Body of pancreas (tissue), 4 donors: ENCODE data around the gene ANGPTL5. TPM values are rescaled to one million over a fixed set of nuclear protein-coding genes. Genes with fewer than 3 reads are reported as not detected.

Experiments used
- ATAC-seq: fragments of 150-250 bp; one replicate; pipeline ENCODE4 v1.9.1; 2016
- DNase-seq, 4 donors: peaks; one replicate each; pipeline ENCODE4 v3.0.0-alpha.2; 2019
- H3K27ac ChIP-seq, 4 donors: fragments of 200-600 bp; sonication (generic); 1 replicate in 3 of 4; 2 replicates in 1 of 4; pipeline versions ENCODE4 v1.5.1 to v1.6.1; 2016 to 2019; ENCODE audit warnings: mild to moderate bottlenecking in 1 of 4, mixed read lengths in 1 of 4, moderate library complexity in 1 of 4
- H3K27me3 ChIP-seq, 2 donors: fragments of 200-600 bp; sonication (generic); one replicate each; pipeline ENCODE4 v1.6.0; 2016; ENCODE audit warnings: mild to moderate bottlenecking in 1 of 2
- H3K36me3 ChIP-seq, 2 donors: fragments of 200-600 bp; sonication (generic); replicated peaks in 1 of 2; 2 replicates each; pipeline ENCODE4 v1.5.1; 2016; ENCODE audit warnings: low read depth in 2 of 2; ENCODE audit not compliant: insufficient read depth in 1 of 2
- H3K4me1 ChIP-seq: fragments of 200-600 bp; sonication (generic); one replicate; pipeline ENCODE4 v1.6.0; 2016
- H3K4me3 ChIP-seq, 2 donors: fragments of 200-600 bp; sonication (generic); 1 replicate in 1 of 2; 2 replicates in 1 of 2; pipeline ENCODE4 v1.5.1; 2016 to 2019
- H3K9me3 ChIP-seq, 3 donors: fragments of 200-600 bp; sonication (generic); 1 replicate in 2 of 3; 2 replicates in 1 of 3; pipeline ENCODE4 v1.5.1; 2016
- POLR2A ChIP-seq, 3 donors: fragments of 450-650 bp; IDR thresholded peaks; one replicate each; pipeline ENCODE4 v1.6.1; 2016; ENCODE audit warnings: antibody characterized with exemption in 3 of 3, mild to moderate bottlenecking in 2 of 3
- WGBS, 2 donors: methylation state at CpG; one replicate each; pipeline ENCODE4 v1.1.5; 2017; 5-methylcytosine and 5-hydroxymethylcytosine counted together
- intact Hi-C: fragments of 100-400 bp; cut with DNase I; formaldehyde crosslinking; loops from one replicate; pipeline ENCODE4 v1.15.1; 2023
- total RNA-seq, 2 donors: library from RNA; depleted of rRNA; stranded (reverse); fragments of >200 nt; gene quantifications; one replicate each; pipeline ENCODE4 v1.1.0, GENCODE V29; 2016
- TF ChIP-seq, protein P1 (sequence below), 7 experiments: fragments of 450-650 bp in 4 of 7; fragments of 200-600 bp in 3 of 7; sonication (generic) in 3 of 7; IDR thresholded peaks; one replicate each; pipeline ENCODE4 v1.5.1; 2016 to 2019; ENCODE audit warnings: antibody characterized with exemption in 7 of 7

ANGPTL5 gene
- total RNA-seq, 2 donors from 2014 or later = not detected

DNA sequence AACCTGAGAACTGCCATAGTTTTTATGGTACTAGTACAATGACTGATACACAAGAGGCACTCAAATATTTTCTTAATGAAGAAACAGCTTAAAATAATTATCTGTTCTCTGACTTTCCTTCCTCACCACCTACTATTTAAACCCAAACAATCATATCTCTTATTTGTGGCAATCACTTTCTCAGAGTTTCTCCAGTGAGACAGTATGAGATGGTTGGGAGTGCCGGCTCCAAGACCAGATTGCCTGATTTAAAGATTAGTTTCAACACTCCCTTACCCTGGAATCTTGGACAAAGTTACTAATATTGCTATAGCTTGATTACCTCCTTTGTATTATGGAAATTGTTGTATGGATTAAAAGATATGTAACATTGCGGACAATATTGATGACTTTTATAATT is 7.2 kb downstream of the ANGPTL5 start:
- intact Hi-C loops = no loop called here
- DNase-seq (no peak), ATAC-seq (no peak)
- H3K27ac ChIP-seq = no peak overlapping the region
- no peaks in the 10 kb centered on the region for H3K9me3 ChIP-seq
- TF ChIP-seq, protein P1, sequence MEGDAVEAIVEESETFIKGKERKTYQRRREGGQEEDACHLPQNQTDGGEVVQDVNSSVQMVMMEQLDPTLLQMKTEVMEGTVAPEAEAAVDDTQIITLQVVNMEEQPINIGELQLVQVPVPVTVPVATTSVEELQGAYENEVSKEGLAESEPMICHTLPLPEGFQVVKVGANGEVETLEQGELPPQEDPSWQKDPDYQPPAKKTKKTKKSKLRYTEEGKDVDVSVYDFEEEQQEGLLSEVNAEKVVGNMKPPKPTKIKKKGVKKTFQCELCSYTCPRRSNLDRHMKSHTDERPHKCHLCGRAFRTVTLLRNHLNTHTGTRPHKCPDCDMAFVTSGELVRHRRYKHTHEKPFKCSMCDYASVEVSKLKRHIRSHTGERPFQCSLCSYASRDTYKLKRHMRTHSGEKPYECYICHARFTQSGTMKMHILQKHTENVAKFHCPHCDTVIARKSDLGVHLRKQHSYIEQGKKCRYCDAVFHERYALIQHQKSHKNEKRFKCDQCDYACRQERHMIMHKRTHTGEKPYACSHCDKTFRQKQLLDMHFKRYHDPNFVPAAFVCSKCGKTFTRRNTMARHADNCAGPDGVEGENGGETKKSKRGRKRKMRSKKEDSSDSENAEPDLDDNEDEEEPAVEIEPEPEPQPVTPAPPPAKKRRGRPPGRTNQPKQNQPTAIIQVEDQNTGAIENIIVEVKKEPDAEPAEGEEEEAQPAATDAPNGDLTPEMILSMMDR (IDR thresholded peaks at IDR 0.05) = no peak
- TF ChIP-seq POLR2A (IDR thresholded peaks at IDR 0.05) = no peak
- no peaks in the 10 kb centered on the region for H3K36me3 ChIP-seq
- peaks cover under 1% of the 10 kb centered on the region for H3K4me1 ChIP-seq
- H3K4me3 ChIP-seq = no peak overlapping the region
- H3K27me3 ChIP-seq = no peaks in the 10 kb centered on the region
- 75 to 84% methylated on average over 2 of the region's 2 CpGs for WGBS, 2 donors

DNA sequence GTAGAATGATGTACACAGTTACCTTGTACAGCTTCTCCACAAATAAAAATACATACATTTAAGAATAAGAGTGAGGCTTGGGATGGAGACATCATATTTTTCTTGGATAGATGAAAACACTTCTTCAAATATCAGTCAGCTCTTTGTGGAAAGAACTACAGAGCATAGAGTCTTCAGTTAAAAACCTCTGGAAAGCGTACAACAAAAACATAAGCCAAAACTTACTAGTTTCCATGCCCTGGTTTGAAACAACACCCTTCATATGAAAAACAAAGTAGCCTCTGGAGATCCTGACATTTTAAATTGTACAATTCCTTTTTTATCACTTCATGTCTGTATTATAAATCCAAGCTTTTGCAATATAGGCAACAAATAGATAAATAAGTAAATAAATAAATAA is 8.5 kb downstream of the ANGPTL5 start:
- no peaks in the 10 kb centered on the region for H3K4me1 ChIP-seq
- no peaks in the 10 kb centered on the region for H3K27me3 ChIP-seq
- H3K36me3 ChIP-seq = no peaks in the 10 kb centered on the region
- WGBS, 2 donors = 83 to 91% methylated on average over 1 of the region's 1 CpG
- H3K27ac ChIP-seq = no peak overlapping the region
- intact Hi-C loops = no loop called here
- DNase-seq = no peak
- no peak for ATAC-seq
- H3K9me3 ChIP-seq = no peaks in the 10 kb centered on the region
- no peak overlapping the region for H3K4me3 ChIP-seq
- TF ChIP-seq, protein P1 (IDR thresholded peaks at IDR 0.05) = no peak

DNA sequence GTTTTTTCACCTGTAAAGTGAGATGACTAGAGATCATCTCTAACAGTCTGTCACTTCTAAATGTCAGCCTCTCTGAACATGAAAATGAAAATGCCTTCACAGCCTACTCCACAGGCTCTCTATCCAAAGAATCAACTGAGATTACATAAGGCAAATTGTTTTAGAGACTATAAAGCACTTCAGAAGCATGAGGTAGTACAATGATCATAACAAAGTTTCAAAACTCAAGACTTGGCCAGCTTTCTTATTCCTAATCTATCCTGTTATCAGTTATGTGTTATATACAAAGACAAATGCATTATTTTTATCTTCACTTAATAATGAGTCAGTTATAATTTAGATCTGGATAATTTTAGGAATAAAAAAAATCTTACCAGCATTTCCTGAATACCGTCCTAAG is 21.8 kb downstream of the ANGPTL5 start:
- DNase-seq (no peak), ATAC-seq (no peak)
- intact Hi-C loops = no loop called here
- Histone ChIP-seq H3K9me3 (no peaks in the 10 kb centered on the region), H3K27me3 (no peaks in the 10 kb centered on the region), H3K27ac (no peak overlapping the region), H3K4me1 (no peaks in the 10 kb centered on the region), H3K4me3 (no peak overlapping the region), H3K36me3 (no peaks in the 10 kb centered on the region)
- TF ChIP-seq POLR2A (IDR thresholded peaks at IDR 0.05) = no peak
- TF ChIP-seq, protein P1 (IDR thresholded peaks at IDR 0.05) = no peak
- WGBS, 2 donors = 40 to 60% methylated on average over 1 of the region's 1 CpG

DNA sequence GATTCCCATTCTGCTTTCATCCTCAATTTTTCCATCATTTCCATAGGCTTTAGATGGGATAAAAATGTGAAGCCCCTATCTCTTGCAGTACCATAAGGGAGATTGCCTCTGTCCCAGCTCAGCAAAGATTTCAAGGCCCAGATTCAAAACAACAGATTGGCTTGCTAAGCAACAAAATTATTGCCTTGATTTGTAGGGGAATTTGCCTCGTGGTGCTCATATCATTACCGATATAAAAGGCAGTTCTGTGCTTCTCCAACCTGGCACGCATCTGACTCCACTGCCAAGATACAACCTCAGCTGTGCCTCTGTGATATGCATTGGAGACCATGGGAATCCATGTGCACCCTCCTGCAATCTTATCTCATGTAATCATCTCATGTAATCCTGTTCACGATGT is 26.6 kb downstream of the ANGPTL5 start:
- TF ChIP-seq POLR2A (IDR thresholded peaks at IDR 0.05) = no peak
- TF ChIP-seq, protein P1 (IDR thresholded peaks at IDR 0.05) = no peak
- Histone ChIP-seq H3K9me3 (no peaks in the 10 kb centered on the region), H3K4me3 (no peak overlapping the region), H3K27me3 (no peaks in the 10 kb centered on the region), H3K36me3 (no peaks in the 10 kb centered on the region), H3K27ac (no peak overlapping the region), H3K4me1 (no peaks in the 10 kb centered on the region)
- no peak for DNase-seq
- intact Hi-C loops = no loop called here
- 76 to 82% methylated on average over 4 of the region's 4 CpGs for WGBS, 2 donors
- no peak for ATAC-seq

DNA sequence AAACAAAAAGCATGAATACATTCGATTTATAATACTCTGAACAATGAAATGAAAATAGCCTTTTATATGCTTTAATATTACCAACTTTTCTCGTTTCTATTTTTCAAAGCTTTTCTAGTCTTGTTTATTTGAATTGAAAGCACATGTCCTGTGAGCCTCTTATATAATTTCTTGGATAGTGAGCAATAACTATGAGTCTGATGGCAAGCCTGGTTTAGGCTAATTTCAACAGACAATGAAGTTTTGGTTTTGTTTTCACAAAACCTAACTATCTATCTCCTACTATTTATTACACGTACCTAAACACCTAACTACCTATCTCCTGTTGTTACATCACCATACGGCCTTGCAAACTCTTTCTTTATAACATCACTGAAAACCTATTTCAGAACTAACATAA is 30.7 kb downstream of the ANGPTL5 start:
- Histone ChIP-seq H3K36me3 (no peaks in the 10 kb centered on the region), H3K27ac (no peak overlapping the region), H3K4me1 (no peaks in the 10 kb centered on the region), H3K27me3 (no peaks in the 10 kb centered on the region), H3K9me3 (no peaks in the 10 kb centered on the region), H3K4me3 (no peak overlapping the region)
- TF ChIP-seq, protein P1 (IDR thresholded peaks at IDR 0.05) = no peak
- no peak for TF ChIP-seq POLR2A (IDR thresholded peaks at IDR 0.05)
- DNase-seq (no peak), ATAC-seq (no peak)
- WGBS, 2 donors = 61 to 63% methylated on average over 4 of the region's 4 CpGs
- intact Hi-C loops = no loop called here
